Measurements from ENCODE around the gene EFCAB3.

EFCAB3 gene

GRCh38 chr17:62380253-62380652 lies at the start of gene EFCAB3:
TSS of gene EFCAB3 (plus strand) at chr17:62380553. CDS start at chr17:62382980, 2,427 bp downstream.
- TF ChIP-seq, protein P1, sequence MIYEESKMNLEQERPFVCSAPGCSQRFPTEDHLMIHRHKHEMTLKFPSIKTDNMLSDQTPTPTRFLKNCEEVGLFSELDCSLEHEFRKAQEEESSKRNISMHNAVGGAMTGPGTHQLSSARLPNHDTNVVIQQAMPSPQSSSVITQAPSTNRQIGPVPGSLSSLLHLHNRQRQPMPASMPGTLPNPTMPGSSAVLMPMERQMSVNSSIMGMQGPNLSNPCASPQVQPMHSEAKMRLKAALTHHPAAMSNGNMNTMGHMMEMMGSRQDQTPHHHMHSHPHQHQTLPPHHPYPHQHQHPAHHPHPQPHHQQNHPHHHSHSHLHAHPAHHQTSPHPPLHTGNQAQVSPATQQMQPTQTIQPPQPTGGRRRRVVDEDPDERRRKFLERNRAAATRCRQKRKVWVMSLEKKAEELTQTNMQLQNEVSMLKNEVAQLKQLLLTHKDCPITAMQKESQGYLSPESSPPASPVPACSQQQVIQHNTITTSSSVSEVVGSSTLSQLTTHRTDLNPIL (CRISPR knock-in tag; IDR thresholded peaks at IDR 0.05; ENCODE audit: low read depth): no peak
- TF ChIP-seq ZFP30 (CRISPR knock-in tag; IDR thresholded peaks at IDR 0.05) (no peak), CSRNP3 (CRISPR knock-in tag; IDR thresholded peaks at IDR 0.05) (no peak), ZNF565 (CRISPR knock-in tag; conservative IDR thresholded peaks at IDR 0.05; ENCODE audit: low read depth) (no peak), ISL1 (CRISPR knock-in tag; IDR thresholded peaks at IDR 0.05) (no peak), ZNF8 (CRISPR knock-in tag; IDR thresholded peaks at IDR 0.05) (no peak), GLIS3 (CRISPR knock-in tag; IDR thresholded peaks at IDR 0.05) (no peak), ESRRG (CRISPR knock-in tag; IDR thresholded peaks at IDR 0.05) (no peak), OSR1 (CRISPR knock-in tag; IDR thresholded peaks at IDR 0.05) (no peak), TOX (CRISPR knock-in tag; IDR thresholded peaks at IDR 0.05; ENCODE audit: borderline replicate concordance) (no peak), SNAI2 (CRISPR knock-in tag; IDR thresholded peaks at IDR 0.05) (no peak), ZNF70 (CRISPR knock-in tag; IDR thresholded peaks at IDR 0.05) (no peak), CSDC2 (CRISPR knock-in tag; IDR thresholded peaks at IDR 0.05) (no peak)
- no peak for ATAC-seq

DNA sequence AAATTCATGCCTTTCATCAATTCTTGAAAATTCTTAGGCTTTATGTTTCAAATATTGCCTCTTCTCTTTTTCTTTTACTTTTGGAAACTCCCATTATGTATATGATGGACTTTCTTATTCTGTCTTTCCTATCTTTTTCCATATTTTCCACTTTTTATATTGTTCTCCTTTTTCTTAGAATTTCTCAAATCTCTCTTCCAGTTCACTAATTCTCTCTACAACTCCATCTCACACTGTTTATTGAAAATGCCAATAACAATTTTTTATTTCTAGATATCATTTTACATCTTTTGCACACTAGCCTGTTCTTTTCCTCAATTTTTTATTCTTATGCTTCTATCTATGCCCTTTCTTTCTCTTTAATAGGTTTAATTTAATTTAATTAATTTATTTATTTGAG lies 43.8 kb upstream of the EFCAB3 start:
- ATAC-seq: no peak
- TF ChIP-seq PPARA (CRISPR knock-in tag; IDR thresholded peaks at IDR 0.05; ENCODE audit: borderline replicate concordance): no peak
- TF ChIP-seq, protein P1 (CRISPR knock-in tag; IDR thresholded peaks at IDR 0.05; ENCODE audit: low read depth): no peak
- TF ChIP-seq BACH2 (CRISPR knock-in tag; IDR thresholded peaks at IDR 0.05; ENCODE audit: borderline replicate concordance): no peak
- TF ChIP-seq ISL1 (CRISPR knock-in tag; IDR thresholded peaks at IDR 0.05): no peak
- no peak for TF ChIP-seq ZFP30 (CRISPR knock-in tag; IDR thresholded peaks at IDR 0.05)
- TF ChIP-seq, protein P2, sequence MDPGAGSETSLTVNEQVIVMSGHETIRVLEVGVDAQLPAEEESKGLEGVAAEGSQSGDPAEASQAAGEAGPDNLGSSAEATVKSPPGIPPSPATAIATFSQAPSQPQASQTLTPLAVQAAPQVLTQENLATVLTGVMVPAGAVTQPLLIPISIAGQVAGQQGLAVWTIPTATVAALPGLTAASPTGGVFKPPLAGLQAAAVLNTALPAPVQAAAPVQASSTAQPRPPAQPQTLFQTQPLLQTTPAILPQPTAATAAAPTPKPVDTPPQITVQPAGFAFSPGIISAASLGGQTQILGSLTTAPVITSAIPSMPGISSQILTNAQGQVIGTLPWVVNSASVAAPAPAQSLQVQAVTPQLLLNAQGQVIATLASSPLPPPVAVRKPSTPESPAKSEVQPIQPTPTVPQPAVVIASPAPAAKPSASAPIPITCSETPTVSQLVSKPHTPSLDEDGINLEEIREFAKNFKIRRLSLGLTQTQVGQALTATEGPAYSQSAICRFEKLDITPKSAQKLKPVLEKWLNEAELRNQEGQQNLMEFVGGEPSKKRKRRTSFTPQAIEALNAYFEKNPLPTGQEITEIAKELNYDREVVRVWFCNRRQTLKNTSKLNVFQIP (CRISPR knock-in tag; IDR thresholded peaks at IDR 0.05; ENCODE audit: borderline replicate concordance, low read depth): no peak
- TF ChIP-seq ESRRG (CRISPR knock-in tag; IDR thresholded peaks at IDR 0.05): no peak
- TF ChIP-seq SNAI2 (CRISPR knock-in tag; IDR thresholded peaks at IDR 0.05): no peak
- TF ChIP-seq CSRNP3 (CRISPR knock-in tag; IDR thresholded peaks at IDR 0.05): no peak
- no peak for TF ChIP-seq TCF4 (CRISPR knock-in tag; IDR thresholded peaks at IDR 0.05; ENCODE audit: borderline replicate concordance)
- TF ChIP-seq, protein P3, sequence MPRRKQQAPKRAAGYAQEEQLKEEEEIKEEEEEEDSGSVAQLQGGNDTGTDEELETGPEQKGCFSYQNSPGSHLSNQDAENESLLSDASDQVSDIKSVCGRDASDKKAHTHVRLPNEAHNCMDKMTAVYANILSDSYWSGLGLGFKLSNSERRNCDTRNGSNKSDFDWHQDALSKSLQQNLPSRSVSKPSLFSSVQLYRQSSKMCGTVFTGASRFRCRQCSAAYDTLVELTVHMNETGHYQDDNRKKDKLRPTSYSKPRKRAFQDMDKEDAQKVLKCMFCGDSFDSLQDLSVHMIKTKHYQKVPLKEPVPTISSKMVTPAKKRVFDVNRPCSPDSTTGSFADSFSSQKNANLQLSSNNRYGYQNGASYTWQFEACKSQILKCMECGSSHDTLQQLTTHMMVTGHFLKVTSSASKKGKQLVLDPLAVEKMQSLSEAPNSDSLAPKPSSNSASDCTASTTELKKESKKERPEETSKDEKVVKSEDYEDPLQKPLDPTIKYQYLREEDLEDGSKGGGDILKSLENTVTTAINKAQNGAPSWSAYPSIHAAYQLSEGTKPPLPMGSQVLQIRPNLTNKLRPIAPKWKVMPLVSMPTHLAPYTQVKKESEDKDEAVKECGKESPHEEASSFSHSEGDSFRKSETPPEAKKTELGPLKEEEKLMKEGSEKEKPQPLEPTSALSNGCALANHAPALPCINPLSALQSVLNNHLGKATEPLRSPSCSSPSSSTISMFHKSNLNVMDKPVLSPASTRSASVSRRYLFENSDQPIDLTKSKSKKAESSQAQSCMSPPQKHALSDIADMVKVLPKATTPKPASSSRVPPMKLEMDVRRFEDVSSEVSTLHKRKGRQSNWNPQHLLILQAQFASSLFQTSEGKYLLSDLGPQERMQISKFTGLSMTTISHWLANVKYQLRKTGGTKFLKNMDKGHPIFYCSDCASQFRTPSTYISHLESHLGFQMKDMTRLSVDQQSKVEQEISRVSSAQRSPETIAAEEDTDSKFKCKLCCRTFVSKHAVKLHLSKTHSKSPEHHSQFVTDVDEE (CRISPR knock-in tag; IDR thresholded peaks at IDR 0.05): no peak
- no peak for TF ChIP-seq GLIS3 (CRISPR knock-in tag; IDR thresholded peaks at IDR 0.05)

DNA sequence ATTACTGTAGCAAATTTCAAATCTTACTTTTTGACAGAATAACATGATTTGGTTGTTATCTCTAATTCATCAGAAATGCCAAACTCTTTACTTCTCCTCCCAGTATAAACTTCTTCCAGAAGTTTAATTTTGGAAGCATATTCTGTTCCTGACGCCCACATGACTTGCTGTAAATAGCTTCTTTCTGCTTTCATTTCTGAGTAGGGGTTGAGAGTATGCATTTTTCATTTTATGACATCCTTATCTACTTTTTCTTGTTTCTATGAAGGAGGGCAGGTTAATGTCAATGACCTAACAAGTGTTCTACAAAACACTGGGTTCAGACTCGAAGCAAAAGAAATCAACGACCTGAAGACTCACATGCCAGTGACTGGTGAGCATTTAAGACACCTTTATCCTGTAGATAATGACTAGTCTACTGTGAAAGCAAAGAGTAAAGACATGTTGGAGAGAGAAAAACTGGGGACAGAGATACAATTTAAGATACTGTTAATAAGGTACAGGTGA lies 36.5 kb upstream of the EFCAB3 start:
- no peak for ATAC-seq
- TF ChIP-seq ESRRG (CRISPR knock-in tag; IDR thresholded peaks at IDR 0.05) (no peak), CSDC2 (CRISPR knock-in tag; IDR thresholded peaks at IDR 0.05) (no peak), BACH2 (CRISPR knock-in tag; IDR thresholded peaks at IDR 0.05; ENCODE audit: borderline replicate concordance) (no peak), RARB (CRISPR knock-in tag; IDR thresholded peaks at IDR 0.05) (no peak), ZNF70 (CRISPR knock-in tag; IDR thresholded peaks at IDR 0.05) (no peak), PPARA (CRISPR knock-in tag; IDR thresholded peaks at IDR 0.05; ENCODE audit: borderline replicate concordance) (no peak)
